ENCODE data around the gene RAVER2. TPM values are rescaled to one million over a fixed set of nuclear protein-coding genes. Genes with fewer than 3 reads are reported as not detected.
A peak's percentile ranks its signal among the peaks of the same experiment; 100 is the strongest.
"Not testable (repeated sequence)": the region's sequence is repeated elsewhere in the genome, so short reads cannot be mapped to it uniquely, and the experiment has no call there.

The RAVER2 gene
- total RNA-seq, 8 experiments from 2014 or later, result 6.4 to 16.9 (median 11.3) TPM

GRCh38 chr1:64755361-64755760 lies 10.5 kb downstream of the RAVER2 start:
- in situ Hi-C loops (cut with MboI; ENCODE audit: low pct_unique_long_range_greater_than_20kb in 2 of 9, low sequenced_read_pairs in 9 of 9, unreplicated experiment in 9 of 9), result no loop called here
- no peak overlapping the region for H3K4me3 ChIP-seq
- H3K4me1 ChIP-seq (replicated peaks in 1 of 2), result no peaks in the 10 kb centered on the region
- ATAC-seq (replicated peaks in 6 of 8), result peak in 3 of 8 experiments; percentile 28 to 50 (median 41)
- no peak overlapping the region for H3K27ac ChIP-seq
- whole genome bisulfite sequencing, 10 experiments, result 58 to 82% (median 70%) methylated on average over 2 of the region's 2 CpGs

GRCh38 chr1:64756770-64757169 lies 11.9 kb downstream of the RAVER2 start:
- in situ Hi-C loops (cut with MboI; ENCODE audit: low pct_unique_long_range_greater_than_20kb in 2 of 9, low sequenced_read_pairs in 9 of 9, unreplicated experiment in 9 of 9), result no loop called here
- ATAC-seq (replicated peaks in 6 of 8), result no peak
- Histone ChIP-seq H3K4me3 (no peak overlapping the region), H3K27ac (no peak overlapping the region), H3K4me1 (replicated peaks in 1 of 2) (no peaks in the 10 kb centered on the region)
- 20 to 100% (median 83%) methylated on average over 1 of the region's 1 CpG; no CpG with 5 or more reads in 2 of the 10 experiments for whole genome bisulfite sequencing, 10 experiments

- 75 to 100% (median 100%) methylated on average over 1 of the region's 1 CpG; no CpG with 5 or more reads in 7 of the 10 experiments for WGBS, 10 experiments
- no peak overlapping the region for H3K27ac ChIP-seq
- in situ Hi-C loops (cut with MboI; ENCODE audit: low pct_unique_long_range_greater_than_20kb in 2 of 9, low sequenced_read_pairs in 9 of 9, unreplicated experiment in 9 of 9), result no loop called here
- no peak for ATAC-seq (replicated peaks in 6 of 8)
- H3K4me3 ChIP-seq, result no peak overlapping the region
- H3K4me1 ChIP-seq (replicated peaks in 1 of 2), result no peaks in the 10 kb centered on the region
These were observed 12.3 kb downstream of the RAVER2 start for GRCh38 chr1:64757213-64757612.

- WGBS, 10 experiments, result 50 to 100% (median 89%) methylated on average over 3 of the region's 3 CpGs; no CpG with 5 or more reads in 2 of the 10 experiments
- no peak overlapping the region for H3K27ac ChIP-seq
- in situ Hi-C loops (cut with MboI; ENCODE audit: low pct_unique_long_range_greater_than_20kb in 2 of 9, low sequenced_read_pairs in 9 of 9, unreplicated experiment in 9 of 9), result no loop called here
- H3K4me1 ChIP-seq (replicated peaks in 1 of 2), result no peaks in the 10 kb centered on the region
- no peak for ATAC-seq (replicated peaks in 6 of 8)
- H3K4me3 ChIP-seq, result no peak overlapping the region
These were observed 13.4 kb downstream of the RAVER2 start for GRCh38 chr1:64758233-64758632.

GRCh38 chr1:64759968-64760367 lies 15.1 kb downstream of the RAVER2 start:
- peak in 2 of 8 experiments; percentile 26 to 33 for ATAC-seq (replicated peaks in 6 of 8)
- Histone ChIP-seq H3K27ac (no peak overlapping the region), H3K4me1 (replicated peaks in 1 of 2) (no peaks in the 10 kb centered on the region), H3K4me3 (no peak overlapping the region)
- 50 to 100% (median 82%) methylated on average over 1 of the region's 1 CpG; no CpG with 5 or more reads in 4 of the 10 experiments for WGBS, 10 experiments
- in situ Hi-C loops (cut with MboI; ENCODE audit: low pct_unique_long_range_greater_than_20kb in 2 of 9, low sequenced_read_pairs in 9 of 9, unreplicated experiment in 9 of 9), result no loop called here

- Histone ChIP-seq H3K27ac (no peak overlapping the region), H3K4me1 (replicated peaks in 1 of 2) (no peaks in the 10 kb centered on the region), H3K4me3 (no peak overlapping the region)
- 10 to 100% (median 100%) methylated on average over 1 of the region's 1 CpG; no CpG with 5 or more reads in 3 of the 10 experiments for WGBS, 10 experiments
- in situ Hi-C loops (cut with MboI; ENCODE audit: low pct_unique_long_range_greater_than_20kb in 2 of 9, low sequenced_read_pairs in 9 of 9, unreplicated experiment in 9 of 9), result no loop called here
- peak in 1 of 8 experiments; percentile 72 for ATAC-seq (replicated peaks in 6 of 8)
These were observed 20.1 kb downstream of the RAVER2 start for GRCh38 chr1:64765012-64765411.

GRCh38 chr1:64765826-64766225 lies 21.0 kb downstream of the RAVER2 start:
- 0 to 68% (median 35%) methylated on average over 1 to 2 of the region's 2 CpGs; no CpG with 5 or more reads in 3 of the 10 experiments for WGBS, 10 experiments
- no peak for ATAC-seq (replicated peaks in 6 of 8)
- H3K4me1 ChIP-seq (replicated peaks in 1 of 2), result no peaks in the 10 kb centered on the region
- H3K4me3 ChIP-seq, result no peak overlapping the region
- H3K27ac ChIP-seq, result no peak overlapping the region
- in situ Hi-C loops (cut with MboI; ENCODE audit: low pct_unique_long_range_greater_than_20kb in 2 of 9, low sequenced_read_pairs in 9 of 9, unreplicated experiment in 9 of 9), result no loop called here

- in situ Hi-C loops (cut with MboI; ENCODE audit: low pct_unique_long_range_greater_than_20kb in 2 of 9, low sequenced_read_pairs in 9 of 9, unreplicated experiment in 9 of 9), result no loop called here
- H3K4me3 ChIP-seq, result no peak overlapping the region
- no peak for ATAC-seq (replicated peaks in 6 of 8)
- WGBS, 10 experiments, result 65 to 100% (median 88%) methylated on average over 1 to 3 of the region's 3 CpGs; no CpG with 5 or more reads in 1 of the 10 experiments
- no peak overlapping the region for H3K27ac ChIP-seq
- H3K4me1 ChIP-seq (replicated peaks in 1 of 2), result no peaks in the 10 kb centered on the region
These were observed 21.6 kb downstream of the RAVER2 start for GRCh38 chr1:64766429-64766828.

- in situ Hi-C loops (cut with MboI; ENCODE audit: low pct_unique_long_range_greater_than_20kb in 2 of 9, low sequenced_read_pairs in 9 of 9, unreplicated experiment in 9 of 9), result no loop called here
- H3K4me1 ChIP-seq (replicated peaks in 1 of 2), result no peaks in the 10 kb centered on the region
- WGBS, 10 experiments, result 0 to 100% (median 88%) methylated on average over 1 of the region's 1 CpG; no CpG with 5 or more reads in 3 of the 10 experiments
- H3K4me3 ChIP-seq, result no peak overlapping the region
- no peak for ATAC-seq (replicated peaks in 6 of 8)
- no peak overlapping the region for H3K27ac ChIP-seq
These were observed 24.6 kb downstream of the RAVER2 start for GRCh38 chr1:64769482-64769881.

GRCh38 chr1:64769971-64770370 lies 25.1 kb downstream of the RAVER2 start:
- in situ Hi-C loops (cut with MboI; ENCODE audit: low pct_unique_long_range_greater_than_20kb in 2 of 9, low sequenced_read_pairs in 9 of 9, unreplicated experiment in 9 of 9), result no loop called here
- ATAC-seq (replicated peaks in 6 of 8), result no peak

GRCh38 chr1:64773306-64773705 lies 28.4 kb downstream of the RAVER2 start:
- ATAC-seq (replicated peaks in 6 of 8); in situ Hi-C loops (cut with MboI; ENCODE audit: low pct_unique_long_range_greater_than_20kb in 2 of 9, low sequenced_read_pairs in 9 of 9, unreplicated experiment in 9 of 9); H3K4me1 ChIP-seq (replicated peaks in 1 of 2); H3K27ac ChIP-seq; H3K4me3 ChIP-seq: not testable (repeated sequence)
- 83 to 100% (median 92%) methylated on average over 1 to 2 of the region's 3 CpGs; no CpG with 5 or more reads in 6 of the 10 experiments for WGBS, 10 experiments

More at GRCh38 chr1:64769971-64770370, 25.1 kb downstream of the RAVER2 start:
- Histone ChIP-seq H3K4me1 (replicated peaks in 1 of 2) (no peaks in the 10 kb centered on the region), H3K4me3 (no peak overlapping the region), H3K27ac (no peak overlapping the region)
- 61 to 100% (median 97%) methylated on average over 1 to 2 of the region's 2 CpGs for WGBS, 10 experiments

GRCh38 chr1:64775113-64775512 lies 30.2 kb downstream of the RAVER2 start:
- no peak for ATAC-seq (replicated peaks in 6 of 8)
- in situ Hi-C loops (cut with MboI; ENCODE audit: low pct_unique_long_range_greater_than_20kb in 2 of 9, low sequenced_read_pairs in 9 of 9, unreplicated experiment in 9 of 9), result no loop called here
- Histone ChIP-seq H3K4me1 (replicated peaks in 1 of 2) (no peaks in the 10 kb centered on the region), H3K4me3 (no peak overlapping the region), H3K27ac (no peak overlapping the region)
- 71 to 100% (median 93%) methylated on average over 1 to 3 of the region's 3 CpGs for WGBS, 10 experiments

- H3K4me3 ChIP-seq; in situ Hi-C loops (cut with MboI; ENCODE audit: low pct_unique_long_range_greater_than_20kb in 2 of 9, low sequenced_read_pairs in 9 of 9, unreplicated experiment in 9 of 9); ATAC-seq (replicated peaks in 6 of 8); H3K27ac ChIP-seq; H3K4me1 ChIP-seq (replicated peaks in 1 of 2): not testable (repeated sequence)
- WGBS, 10 experiments, result 78 to 100% (median 93%) methylated on average over 3 to 6 of the region's 6 CpGs; no CpG with 5 or more reads in 2 of the 10 experiments
These were observed 37.2 kb downstream of the RAVER2 start for GRCh38 chr1:64782044-64782443.

GRCh38 chr1:64782848-64783247 lies 38.0 kb downstream of the RAVER2 start:
- H3K27ac ChIP-seq; H3K4me1 ChIP-seq (replicated peaks in 1 of 2); in situ Hi-C loops (cut with MboI; ENCODE audit: low pct_unique_long_range_greater_than_20kb in 2 of 9, low sequenced_read_pairs in 9 of 9, unreplicated experiment in 9 of 9); H3K4me3 ChIP-seq; ATAC-seq (replicated peaks in 6 of 8): not testable (repeated sequence)
- WGBS, 10 experiments, result 81 to 90% methylated on average over 3 to 4 of the region's 5 CpGs; no CpG with 5 or more reads in 8 of the 10 experiments
